Liver (tissue), 9 donors: ENCODE results near the gene UNC13A. TPM values are rescaled to one million over a fixed set of nuclear protein-coding genes. Genes with fewer than 3 reads are reported as not detected.

Source experiments
- DNase-seq: peaks from one replicate; pipeline ENCODE4 v3.0.0-alpha.2; 2017; ENCODE audit warnings: low spot score
- H3K27ac ChIP-seq, 2 donors: one replicate each; pipeline ENCODE4 v1.7.0; 2013; ENCODE audit warnings: inconsistent platforms in 2 of 2, low read length in 2 of 2, control low read depth in 1 of 2, low read depth in 1 of 2, mild to moderate bottlenecking in 1 of 2
- H3K27me3 ChIP-seq, 4 donors: one replicate each; pipeline versions ENCODE4 v1.6.1 to v1.7.0; 2013; ENCODE audit warnings: low read length in 3 of 4, inconsistent platforms in 1 of 4, mild to moderate bottlenecking in 1 of 4, moderate library complexity in 1 of 4; ENCODE audit not compliant: control insufficient read depth in 4 of 4, insufficient read depth in 4 of 4
- H3K36me3 ChIP-seq, 4 donors: one replicate each; pipeline versions ENCODE4 v1.6.1 to v1.7.0; 2013; ENCODE audit warnings: low read length in 3 of 4, mild to moderate bottlenecking in 3 of 4, low read depth in 1 of 4, moderate library complexity in 1 of 4; ENCODE audit not compliant: control insufficient read depth in 4 of 4, insufficient read depth in 3 of 4
- H3K4me1 ChIP-seq, 4 donors: one replicate each; pipeline versions ENCODE4 v1.6.1 to v1.7.0; 2013; ENCODE audit warnings: low read length in 3 of 4, mild to moderate bottlenecking in 3 of 4, moderate library complexity in 1 of 4; ENCODE audit not compliant: control insufficient read depth in 4 of 4, insufficient read depth in 4 of 4
- H3K4me3 ChIP-seq, 3 donors: one replicate each; pipeline versions ENCODE4 v1.6.1 to v1.7.0; 2013; ENCODE audit warnings: low read length in 3 of 3, control low read depth in 1 of 3, low read depth in 1 of 3, mild to moderate bottlenecking in 1 of 3
- H3K9ac ChIP-seq, 2 donors: one replicate each; pipeline ENCODE4 v1.7.0; 2013; ENCODE audit warnings: low read length in 2 of 2, mild to moderate bottlenecking in 2 of 2, moderate library complexity in 2 of 2, control low read depth in 1 of 2, low read depth in 1 of 2
- H3K9me3 ChIP-seq, 4 donors: one replicate each; pipeline versions ENCODE4 v1.6.1 to v1.7.0; 2013; ENCODE audit warnings: low read length in 3 of 4; ENCODE audit not compliant: control insufficient read depth in 4 of 4
- EGR1 ChIP-seq, 2 donors: IDR thresholded peaks; 2 replicates each; pipeline ENCODE4 v1.6.1; 2016 to 2018; ENCODE audit warnings: antibody characterized with exemption in 2 of 2, low read depth in 2 of 2
- FOXA1 ChIP-seq: IDR thresholded peaks from 2 replicates; pipeline ENCODE4 v1.6.1; 2016; ENCODE audit warnings: antibody characterized with exemption
- FOXA2 ChIP-seq: IDR thresholded peaks from 2 replicates; pipeline ENCODE4 v1.6.1; 2016; ENCODE audit warnings: antibody characterized with exemption
- GABPA ChIP-seq, 2 donors: IDR thresholded peaks in 1 of 2; conservative IDR thresholded peaks in 1 of 2; 2 replicates each; pipeline ENCODE4 v1.6.1; 2016; ENCODE audit warnings: antibody characterized with exemption in 2 of 2, mild to moderate bottlenecking in 1 of 2, moderate library complexity in 1 of 2
- HNF4A ChIP-seq, 2 donors: conservative IDR thresholded peaks; 2 replicates each; pipeline ENCODE4 v1.6.1; 2016; ENCODE audit warnings: antibody characterized with exemption in 2 of 2, mild to moderate bottlenecking in 2 of 2
- HNF4G ChIP-seq: IDR thresholded peaks from 2 replicates; pipeline ENCODE4 v1.6.1; 2016; ENCODE audit warnings: antibody characterized with exemption
- NR2F2 ChIP-seq: IDR thresholded peaks from 2 replicates; pipeline ENCODE4 v1.6.1; 2016; ENCODE audit warnings: antibody characterized with exemption
- RAD21 ChIP-seq, 2 donors: IDR thresholded peaks; 2 replicates each; pipeline ENCODE4 v1.6.1; 2016; ENCODE audit warnings: antibody characterized with exemption in 2 of 2, mild to moderate bottlenecking in 2 of 2
- RXRA ChIP-seq, 2 donors: IDR thresholded peaks; 2 replicates each; pipeline ENCODE4 v1.6.1; 2017 to 2018; ENCODE audit warnings: antibody characterized with exemption in 2 of 2, mild to moderate bottlenecking in 1 of 2
- SP1 ChIP-seq: IDR thresholded peaks from 2 replicates; pipeline ENCODE4 v1.6.1; 2018; ENCODE audit warnings: antibody characterized with exemption, mild to moderate bottlenecking
- TAF1 ChIP-seq: conservative IDR thresholded peaks from 2 replicates; pipeline ENCODE4 v1.6.1; 2016; ENCODE audit warnings: antibody characterized with exemption, mild to moderate bottlenecking
- YY1 ChIP-seq: IDR thresholded peaks from 2 replicates; pipeline ENCODE4 v1.6.1; 2016; ENCODE audit warnings: antibody characterized with exemption, mild to moderate bottlenecking
- WGBS: extraction: QIAGEN DNeasy Blood & Tissue Kit; methylation state at CpG from one replicate; pipeline ENCODE4 v1.1.7; 2013; 5-methylcytosine and 5-hydroxymethylcytosine counted together
- polyA plus RNA-seq, 2 donors: library from polyadenylated mRNA; stranded (reverse) in 1 of 2; unstranded in 1 of 2; fragments of 200-250 nt in 1 of 2; fragments of >200 nt in 1 of 2; fragmentation: Nextera tagmentation in 1 of 2; extraction: Ambion mirVana in 1 of 2; gene quantifications; one replicate each; pipeline versions ENCODE4 v1.2.1 to v1.2.3, GENCODE V29; 2013 to 2015
- total RNA-seq, 2 donors: library from RNA; depleted of rRNA; stranded (reverse); fragments of >200 nt; gene quantifications; one replicate each; pipeline ENCODE4 v1.2.3, GENCODE V29; 2014
- TF ChIP-seq, protein P1 (sequence below): IDR thresholded peaks from 2 replicates; pipeline ENCODE4 v1.6.1; 2016; ENCODE audit warnings: antibody characterized with exemption
- TF ChIP-seq, protein P2 (sequence below): fragments of 150-350 bp; IDR thresholded peaks from 2 replicates; pipeline ENCODE4 v1.5.1; 2017; ENCODE audit warnings: improper control_type of control experiment, low read depth, low read length; ENCODE audit not compliant: missing input control
- TF ChIP-seq, protein P3 (sequence below): IDR thresholded peaks from 2 replicates; pipeline ENCODE4 v1.6.1; 2016; ENCODE audit warnings: antibody characterized with exemption
- TF ChIP-seq, protein P4 (sequence below): IDR thresholded peaks from 2 replicates; pipeline ENCODE4 v1.6.1; 2016; ENCODE audit warnings: antibody characterized with exemption, mild to moderate bottlenecking
- TF ChIP-seq, protein P5 (sequence below): IDR thresholded peaks from 2 replicates; pipeline ENCODE4 v1.6.1; 2016; ENCODE audit warnings: antibody characterized with exemption
- donor health status: healthy.
- donor health status: healthy.
- donor health status: healthy.
- donor health status: healthy.
- donor health status: healthy.

Gene UNC13A
- total and polyA plus RNA-seq, 4 donors, result under 0.01 to 0.01 TPM; not detected in 2

DNA sequence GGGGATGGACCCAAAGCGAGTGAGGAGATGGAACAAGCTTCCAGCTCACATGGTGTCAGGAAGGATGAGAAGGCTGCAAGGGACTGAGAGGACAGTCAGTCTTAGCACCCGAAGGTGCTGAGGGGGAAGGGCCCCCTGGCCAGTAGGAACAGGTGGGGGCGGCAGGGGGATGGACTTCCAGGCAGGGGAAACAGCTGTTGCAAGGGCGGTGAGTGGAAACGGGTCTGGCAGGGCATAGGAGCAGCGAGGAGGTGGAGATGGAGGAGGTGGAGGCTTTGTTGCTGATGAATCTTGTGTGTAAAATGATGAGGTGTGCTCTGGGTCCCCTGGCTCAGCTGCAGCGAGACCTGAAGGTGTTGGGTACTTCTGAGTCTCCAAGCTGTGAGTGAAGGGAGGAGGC lies 32.3 kb upstream of the UNC13A start:
- Histone ChIP-seq H3K9me3 (no peaks in the 10 kb centered on the region), H3K27ac (no peak overlapping the region), H3K4me1 (peaks cover 12 to 29% (median 20%) of the 10 kb centered on the region in 4 donors), H3K9ac (peak overlapping the region in 1 of 2 donors; percentile 20), H3K36me3 (peaks cover 1 to 14% (median 10%) of the 10 kb centered on the region in 4 donors), H3K4me3 (peak overlapping the region; percentile 48 to 97 (median 65)), H3K27me3 (no peaks in the 10 kb centered on the region)
- no peak for DNase-seq
- WGBS, result 43% methylated on average over 7 of the region's 7 CpGs
- TF ChIP-seq, protein P1, sequence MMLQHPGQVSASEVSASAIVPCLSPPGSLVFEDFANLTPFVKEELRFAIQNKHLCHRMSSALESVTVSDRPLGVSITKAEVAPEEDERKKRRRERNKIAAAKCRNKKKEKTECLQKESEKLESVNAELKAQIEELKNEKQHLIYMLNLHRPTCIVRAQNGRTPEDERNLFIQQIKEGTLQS, result no peak
- TF ChIP-seq NR2F2 (no peak), RXRA (IDR thresholded peaks at IDR 0.05) (no peak), FOXA1 (no peak), SP1 (no peak), HNF4G (no peak), RAD21 (IDR thresholded peaks at IDR 0.05) (no peak), FOXA2 (no peak), HNF4A (conservative IDR thresholded peaks at IDR 0.05) (no peak)
- TF ChIP-seq, protein P2, sequence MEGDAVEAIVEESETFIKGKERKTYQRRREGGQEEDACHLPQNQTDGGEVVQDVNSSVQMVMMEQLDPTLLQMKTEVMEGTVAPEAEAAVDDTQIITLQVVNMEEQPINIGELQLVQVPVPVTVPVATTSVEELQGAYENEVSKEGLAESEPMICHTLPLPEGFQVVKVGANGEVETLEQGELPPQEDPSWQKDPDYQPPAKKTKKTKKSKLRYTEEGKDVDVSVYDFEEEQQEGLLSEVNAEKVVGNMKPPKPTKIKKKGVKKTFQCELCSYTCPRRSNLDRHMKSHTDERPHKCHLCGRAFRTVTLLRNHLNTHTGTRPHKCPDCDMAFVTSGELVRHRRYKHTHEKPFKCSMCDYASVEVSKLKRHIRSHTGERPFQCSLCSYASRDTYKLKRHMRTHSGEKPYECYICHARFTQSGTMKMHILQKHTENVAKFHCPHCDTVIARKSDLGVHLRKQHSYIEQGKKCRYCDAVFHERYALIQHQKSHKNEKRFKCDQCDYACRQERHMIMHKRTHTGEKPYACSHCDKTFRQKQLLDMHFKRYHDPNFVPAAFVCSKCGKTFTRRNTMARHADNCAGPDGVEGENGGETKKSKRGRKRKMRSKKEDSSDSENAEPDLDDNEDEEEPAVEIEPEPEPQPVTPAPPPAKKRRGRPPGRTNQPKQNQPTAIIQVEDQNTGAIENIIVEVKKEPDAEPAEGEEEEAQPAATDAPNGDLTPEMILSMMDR, result no peak
- TF ChIP-seq, protein P3, sequence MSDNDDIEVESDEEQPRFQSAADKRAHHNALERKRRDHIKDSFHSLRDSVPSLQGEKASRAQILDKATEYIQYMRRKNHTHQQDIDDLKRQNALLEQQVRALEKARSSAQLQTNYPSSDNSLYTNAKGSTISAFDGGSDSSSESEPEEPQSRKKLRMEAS, result no peak
- TF ChIP-seq, protein P4, sequence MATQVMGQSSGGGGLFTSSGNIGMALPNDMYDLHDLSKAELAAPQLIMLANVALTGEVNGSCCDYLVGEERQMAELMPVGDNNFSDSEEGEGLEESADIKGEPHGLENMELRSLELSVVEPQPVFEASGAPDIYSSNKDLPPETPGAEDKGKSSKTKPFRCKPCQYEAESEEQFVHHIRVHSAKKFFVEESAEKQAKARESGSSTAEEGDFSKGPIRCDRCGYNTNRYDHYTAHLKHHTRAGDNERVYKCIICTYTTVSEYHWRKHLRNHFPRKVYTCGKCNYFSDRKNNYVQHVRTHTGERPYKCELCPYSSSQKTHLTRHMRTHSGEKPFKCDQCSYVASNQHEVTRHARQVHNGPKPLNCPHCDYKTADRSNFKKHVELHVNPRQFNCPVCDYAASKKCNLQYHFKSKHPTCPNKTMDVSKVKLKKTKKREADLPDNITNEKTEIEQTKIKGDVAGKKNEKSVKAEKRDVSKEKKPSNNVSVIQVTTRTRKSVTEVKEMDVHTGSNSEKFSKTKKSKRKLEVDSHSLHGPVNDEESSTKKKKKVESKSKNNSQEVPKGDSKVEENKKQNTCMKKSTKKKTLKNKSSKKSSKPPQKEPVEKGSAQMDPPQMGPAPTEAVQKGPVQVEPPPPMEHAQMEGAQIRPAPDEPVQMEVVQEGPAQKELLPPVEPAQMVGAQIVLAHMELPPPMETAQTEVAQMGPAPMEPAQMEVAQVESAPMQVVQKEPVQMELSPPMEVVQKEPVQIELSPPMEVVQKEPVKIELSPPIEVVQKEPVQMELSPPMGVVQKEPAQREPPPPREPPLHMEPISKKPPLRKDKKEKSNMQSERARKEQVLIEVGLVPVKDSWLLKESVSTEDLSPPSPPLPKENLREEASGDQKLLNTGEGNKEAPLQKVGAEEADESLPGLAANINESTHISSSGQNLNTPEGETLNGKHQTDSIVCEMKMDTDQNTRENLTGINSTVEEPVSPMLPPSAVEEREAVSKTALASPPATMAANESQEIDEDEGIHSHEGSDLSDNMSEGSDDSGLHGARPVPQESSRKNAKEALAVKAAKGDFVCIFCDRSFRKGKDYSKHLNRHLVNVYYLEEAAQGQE, result no peak
- TF ChIP-seq, protein P5, sequence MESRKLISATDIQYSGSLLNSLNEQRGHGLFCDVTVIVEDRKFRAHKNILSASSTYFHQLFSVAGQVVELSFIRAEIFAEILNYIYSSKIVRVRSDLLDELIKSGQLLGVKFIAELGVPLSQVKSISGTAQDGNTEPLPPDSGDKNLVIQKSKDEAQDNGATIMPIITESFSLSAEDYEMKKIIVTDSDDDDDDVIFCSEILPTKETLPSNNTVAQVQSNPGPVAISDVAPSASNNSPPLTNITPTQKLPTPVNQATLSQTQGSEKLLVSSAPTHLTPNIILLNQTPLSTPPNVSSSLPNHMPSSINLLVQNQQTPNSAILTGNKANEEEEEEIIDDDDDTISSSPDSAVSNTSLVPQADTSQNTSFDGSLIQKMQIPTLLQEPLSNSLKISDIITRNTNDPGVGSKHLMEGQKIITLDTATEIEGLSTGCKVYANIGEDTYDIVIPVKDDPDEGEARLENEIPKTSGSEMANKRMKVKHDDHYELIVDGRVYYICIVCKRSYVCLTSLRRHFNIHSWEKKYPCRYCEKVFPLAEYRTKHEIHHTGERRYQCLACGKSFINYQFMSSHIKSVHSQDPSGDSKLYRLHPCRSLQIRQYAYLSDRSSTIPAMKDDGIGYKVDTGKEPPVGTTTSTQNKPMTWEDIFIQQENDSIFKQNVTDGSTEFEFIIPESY, result no peak

DNA sequence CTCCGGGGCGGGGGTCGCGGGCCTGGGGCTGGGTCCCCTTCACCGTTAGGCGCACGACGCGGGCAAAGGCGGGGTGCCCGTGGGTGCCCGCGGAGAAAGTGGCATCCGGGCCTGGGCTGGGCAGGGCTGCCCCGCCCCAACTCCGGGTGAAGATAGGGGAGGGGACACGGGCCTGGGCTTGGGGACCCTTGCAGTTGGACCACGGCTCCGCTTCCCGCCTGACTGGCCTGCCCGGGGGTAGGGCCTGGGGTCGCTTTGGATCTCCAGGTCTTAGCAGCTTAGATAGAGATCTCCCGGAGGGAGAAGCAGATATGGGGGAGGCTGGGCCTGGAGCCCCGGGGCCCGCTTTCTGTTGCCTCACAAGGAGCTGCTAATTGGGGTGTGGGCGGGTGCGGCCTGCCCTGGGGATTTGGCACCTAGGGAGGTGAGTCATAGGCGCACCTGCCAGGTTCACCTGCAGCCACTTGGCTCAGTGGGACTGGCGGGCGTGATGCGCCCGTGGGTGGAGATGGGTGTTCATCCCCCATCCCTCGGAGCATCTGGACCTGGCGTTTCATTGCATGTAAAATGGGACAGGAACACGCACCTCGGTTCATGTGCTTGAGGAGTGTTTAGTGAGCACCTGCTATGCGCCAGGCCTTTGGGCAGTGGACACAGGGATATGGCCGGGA lies 31.7 kb upstream of the UNC13A start:
- H3K27ac ChIP-seq, result peak overlapping the region in 1 of 2 donors; percentile 25
- H3K27me3 ChIP-seq, result no peaks in the 10 kb centered on the region
- peak overlapping the region; percentile 48 to 97 (median 65) for H3K4me3 ChIP-seq
- DNase-seq, result no peak
- peaks cover 12 to 29% (median 20%) of the 10 kb centered on the region in 4 donors for H3K4me1 ChIP-seq
- 5% methylated on average over 38 of the region's 38 CpGs for WGBS
- H3K36me3 ChIP-seq, result peaks cover 1 to 9% (median 5%) of the 10 kb centered on the region in 4 donors
- H3K9me3 ChIP-seq, result no peaks in the 10 kb centered on the region
- H3K9ac ChIP-seq, result peak overlapping the region in 1 of 2 donors; percentile 25
- no peak for TF ChIP-seq HNF4G
- TF ChIP-seq GABPA (IDR thresholded peaks at IDR 0.05 in 1 of 2, conservative IDR thresholded peaks at IDR 0.05 in 1 of 2), result no peak
- no peak for TF ChIP-seq RXRA (IDR thresholded peaks at IDR 0.05)
- no peak for TF ChIP-seq YY1
- TF ChIP-seq NR2F2, result no peak
- TF ChIP-seq EGR1 (IDR thresholded peaks at IDR 0.05; ENCODE audit: low read depth in 2 of 2), result no peak
- TF ChIP-seq TAF1, result no peak
- no peak for TF ChIP-seq SP1
- TF ChIP-seq, protein P3, result no peak
- TF ChIP-seq, protein P2, result no peak
- no peak for TF ChIP-seq FOXA1
